ENCODE data around the gene UBE2E2.

UBE2E2 gene

GRCh38 chr3:23198801-23199200 lies 4.3 kb upstream of the UBE2E2 start:
- DNase-seq, result no peak

- DNase-seq, result no peak
Measured at GRCh38 chr3:23199649-23200048, 3.5 kb upstream of the UBE2E2 start.

GRCh38 chr3:23201154-23201838 lies 1.8 kb upstream of the UBE2E2 start:
- DNase-seq, result no peak

GRCh38 chr3:23202203-23202920 lies 765 bp upstream of the UBE2E2 start:
- no peak for DNase-seq

DNA sequence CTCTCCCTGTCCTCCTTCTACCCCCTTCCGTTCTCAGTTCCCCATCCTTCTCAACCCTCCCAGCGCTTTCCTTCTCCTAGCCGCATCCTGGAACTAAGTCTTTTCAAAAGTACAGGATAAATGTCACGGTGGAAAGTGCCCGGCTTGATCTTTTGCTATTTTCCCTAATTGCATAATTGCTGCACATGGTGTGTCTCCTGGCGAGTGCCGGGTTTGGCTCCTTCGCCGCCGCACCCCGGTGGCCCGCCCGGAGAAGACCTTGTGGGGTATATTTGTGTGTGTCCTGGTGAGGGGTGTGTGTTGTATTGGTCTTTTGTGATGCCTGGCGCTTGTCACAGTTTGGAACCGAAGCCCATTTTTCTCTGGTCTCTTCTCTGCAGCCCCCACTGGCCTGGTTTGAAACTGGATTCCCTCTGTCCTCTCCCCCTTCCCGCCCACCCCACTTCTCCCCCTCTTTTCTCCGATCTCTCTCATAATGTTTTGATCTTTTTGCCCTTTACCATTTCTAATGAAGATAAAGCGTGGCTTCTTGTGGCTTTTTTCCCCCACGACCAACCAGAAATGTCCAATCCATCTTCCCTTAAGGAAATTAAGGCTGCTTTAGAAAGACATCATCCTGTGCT lies 692 bp downstream of the UBE2E2 start:
- DNase-seq, result no peak

DNA sequence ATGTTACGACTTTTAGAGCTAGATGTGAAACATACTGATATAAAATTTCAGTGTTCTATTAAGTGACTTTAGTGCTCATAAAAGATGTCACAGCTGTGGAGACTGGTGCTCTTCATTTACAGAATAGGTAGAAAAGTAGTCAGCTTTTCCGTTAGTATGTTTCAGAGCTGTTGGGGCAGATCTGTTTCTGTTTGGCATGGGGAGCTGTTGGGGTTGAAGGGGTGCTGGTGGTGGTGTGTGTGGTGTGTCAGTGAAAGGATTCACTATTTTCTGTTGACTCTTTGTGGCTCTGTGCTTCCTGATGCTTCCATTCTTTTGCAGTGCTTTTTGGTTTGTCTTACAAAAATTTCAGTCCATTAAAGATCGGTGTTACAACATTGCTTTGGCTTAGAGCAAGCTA lies 3.2 kb downstream of the UBE2E2 start:
- no peak for DNase-seq

- no peak for DNase-seq
Measured at GRCh38 chr3:23209103-23209502, 6.0 kb downstream of the UBE2E2 start.

GRCh38 chr3:23209747-23210487 lies 6.8 kb downstream of the UBE2E2 start:
- DNase-seq, result no peak

- no peak for DNase-seq
Measured at GRCh38 chr3:23213813-23214212, 10.7 kb downstream of the UBE2E2 start.

DNA sequence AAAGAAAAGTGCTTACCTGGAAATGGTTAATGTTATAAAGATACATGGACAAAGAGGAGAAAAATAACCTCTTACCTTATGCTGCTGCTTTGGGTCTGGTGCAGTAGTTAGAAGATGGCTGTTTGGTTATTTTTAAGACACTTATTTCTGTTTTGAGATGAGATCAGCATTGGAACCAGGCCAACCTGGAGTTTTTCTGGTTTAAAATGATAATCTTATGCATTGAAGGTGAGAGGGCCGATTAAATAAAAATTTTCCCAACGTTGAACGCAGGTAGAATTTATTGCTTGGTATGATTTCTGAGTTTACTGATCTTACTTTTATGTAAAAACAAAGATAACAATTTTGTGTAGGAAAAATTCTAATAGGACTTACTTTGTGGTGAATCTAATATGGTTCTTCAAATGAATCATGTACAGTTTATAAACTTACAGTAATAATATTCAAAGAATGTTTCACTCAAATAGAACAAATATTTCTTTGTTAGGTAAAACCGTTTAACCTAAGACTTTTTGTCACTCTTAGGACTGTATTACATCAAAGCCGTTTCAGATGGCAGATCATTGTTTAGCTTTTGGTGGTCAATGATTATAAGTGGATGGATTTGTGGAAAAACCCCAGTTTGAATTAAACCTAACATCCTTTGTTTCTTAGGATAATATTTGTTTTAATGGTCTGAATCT lies 14.9 kb downstream of the UBE2E2 start:
- no peak for DNase-seq

GRCh38 chr3:23219117-23219516 lies 16.0 kb downstream of the UBE2E2 start:
- no peak for DNase-seq

- no peak for DNase-seq
Measured at GRCh38 chr3:23219552-23219951, 16.4 kb downstream of the UBE2E2 start.

- DNase-seq, result no peak
Measured at GRCh38 chr3:23221136-23221535, 18.0 kb downstream of the UBE2E2 start.

DNA sequence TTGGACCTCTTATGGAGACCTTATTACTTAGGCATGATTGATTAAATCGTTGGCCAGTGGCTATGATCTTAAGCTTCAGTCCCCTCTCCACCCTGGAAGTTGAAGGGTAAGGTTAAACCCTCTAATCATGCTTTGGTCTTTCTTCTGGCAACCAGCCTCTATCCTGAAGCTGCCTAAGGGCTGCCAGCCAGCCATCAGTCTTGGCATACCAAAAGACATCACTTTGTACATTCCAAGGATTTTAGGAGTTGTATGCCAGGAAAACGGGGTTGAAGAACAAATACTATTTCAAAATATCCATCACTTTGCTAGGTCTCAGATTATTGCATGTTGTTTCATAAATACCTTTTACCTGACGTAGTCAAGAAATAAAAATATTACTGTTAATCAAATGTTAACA lies 28.9 kb downstream of the UBE2E2 start:
- DNase-seq, result no peak

- no peak for DNase-seq
Measured at GRCh38 chr3:23232854-23233253, 29.7 kb downstream of the UBE2E2 start.

DNA sequence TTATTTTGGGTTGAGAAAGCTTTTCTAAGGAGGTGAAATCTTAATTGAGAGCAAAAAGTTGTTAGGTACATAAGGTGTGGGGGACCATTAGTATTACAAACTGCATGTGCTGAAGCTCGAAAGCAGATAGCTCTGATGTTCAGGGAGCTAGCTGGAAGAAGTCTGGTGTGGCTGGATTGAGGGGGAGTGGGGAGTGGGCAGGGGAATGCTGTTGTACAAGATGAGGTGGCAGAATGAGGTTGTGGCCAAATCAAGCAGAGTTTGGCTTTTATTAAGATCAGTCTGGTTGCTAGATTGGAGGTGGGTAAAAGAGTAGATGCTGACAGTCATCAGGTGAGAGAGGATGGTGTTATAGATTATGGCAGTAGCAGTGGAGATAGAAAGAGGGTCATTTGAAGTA lies 32.1 kb downstream of the UBE2E2 start:
- no peak for DNase-seq

GRCh38 chr3:23236890-23237289 lies 33.8 kb downstream of the UBE2E2 start:
- no peak for DNase-seq

DNA sequence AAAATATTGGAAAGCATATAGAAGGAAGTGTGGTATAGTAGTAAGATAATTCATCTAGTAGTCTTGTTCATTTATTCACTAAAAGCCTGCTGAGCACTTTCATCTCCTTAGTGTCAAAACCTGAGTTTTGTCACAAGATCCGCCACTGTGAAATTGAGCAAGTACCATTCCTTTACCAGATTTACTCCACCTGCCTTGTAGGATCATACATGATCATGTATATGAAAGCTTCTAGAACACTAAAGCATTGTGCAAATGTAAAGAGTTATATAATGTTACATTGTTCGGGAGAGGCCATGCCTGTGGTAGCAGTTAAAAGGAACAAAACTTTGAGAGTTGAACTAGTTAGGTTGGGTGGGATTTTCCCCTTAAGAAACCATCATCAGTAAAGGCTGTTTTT lies 35.0 kb downstream of the UBE2E2 start:
- DNase-seq, result no peak

DNA sequence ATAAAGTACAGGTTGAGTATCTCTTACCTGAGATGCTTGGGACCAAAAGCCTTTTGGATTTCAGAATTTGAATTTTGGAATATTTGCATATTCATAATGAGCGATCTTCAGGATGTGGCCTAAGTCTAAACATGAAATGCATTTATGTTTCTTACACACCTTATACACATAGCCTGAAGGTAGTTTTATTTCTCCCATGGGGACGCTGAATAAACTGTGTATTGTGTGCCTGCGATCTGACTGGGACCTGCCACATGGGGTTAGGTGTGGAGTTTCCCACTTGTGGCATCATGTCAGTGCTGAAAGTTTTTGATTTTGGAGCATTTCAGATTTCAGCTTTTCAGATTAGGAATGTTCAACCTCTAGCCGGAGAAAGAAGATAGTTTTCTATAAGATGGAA lies 35.5 kb downstream of the UBE2E2 start:
- no peak for DNase-seq

- no peak for DNase-seq
Measured at GRCh38 chr3:23239211-23240068, 36.3 kb downstream of the UBE2E2 start.

- DNase-seq, result no peak
Measured at GRCh38 chr3:23240171-23240785, 37.2 kb downstream of the UBE2E2 start.

GRCh38 chr3:23241256-23241655 lies 38.1 kb downstream of the UBE2E2 start:
- DNase-seq, result no peak
